ENCODE data around the gene ANKS3.

DNA sequence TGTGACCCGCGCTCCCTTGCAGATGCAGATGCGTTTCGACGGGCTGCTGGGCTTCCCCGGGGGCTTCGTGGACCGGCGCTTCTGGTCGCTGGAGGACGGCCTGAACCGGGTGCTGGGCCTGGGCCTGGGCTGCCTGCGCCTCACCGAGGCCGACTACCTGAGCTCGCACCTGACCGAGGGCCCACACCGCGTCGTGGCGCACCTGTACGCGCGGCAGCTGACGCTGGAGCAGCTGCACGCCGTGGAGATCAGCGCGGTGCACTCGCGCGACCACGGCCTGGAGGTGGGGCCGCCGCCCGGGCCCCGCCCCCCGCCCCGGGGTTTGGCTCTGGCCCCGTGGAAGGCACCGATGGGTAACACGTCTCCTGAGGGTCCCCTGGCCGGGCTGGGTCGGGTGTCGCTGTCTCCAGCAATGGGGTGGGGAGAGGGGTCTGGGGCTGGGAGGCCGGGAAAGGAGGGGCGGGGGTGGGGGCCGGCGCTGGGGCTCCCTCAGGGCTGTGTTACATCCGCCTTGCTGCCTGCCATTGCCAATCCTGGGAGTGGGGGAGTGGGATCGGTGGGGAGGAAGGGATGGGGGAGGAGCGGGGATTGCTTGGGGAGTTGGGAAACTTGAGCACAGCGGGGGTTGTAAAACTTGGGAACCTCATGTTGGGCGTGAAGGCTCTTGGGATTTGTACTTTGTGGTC, 40.0 kb downstream of the ANKS3 start:
- TF ChIP-seq, protein P1, sequence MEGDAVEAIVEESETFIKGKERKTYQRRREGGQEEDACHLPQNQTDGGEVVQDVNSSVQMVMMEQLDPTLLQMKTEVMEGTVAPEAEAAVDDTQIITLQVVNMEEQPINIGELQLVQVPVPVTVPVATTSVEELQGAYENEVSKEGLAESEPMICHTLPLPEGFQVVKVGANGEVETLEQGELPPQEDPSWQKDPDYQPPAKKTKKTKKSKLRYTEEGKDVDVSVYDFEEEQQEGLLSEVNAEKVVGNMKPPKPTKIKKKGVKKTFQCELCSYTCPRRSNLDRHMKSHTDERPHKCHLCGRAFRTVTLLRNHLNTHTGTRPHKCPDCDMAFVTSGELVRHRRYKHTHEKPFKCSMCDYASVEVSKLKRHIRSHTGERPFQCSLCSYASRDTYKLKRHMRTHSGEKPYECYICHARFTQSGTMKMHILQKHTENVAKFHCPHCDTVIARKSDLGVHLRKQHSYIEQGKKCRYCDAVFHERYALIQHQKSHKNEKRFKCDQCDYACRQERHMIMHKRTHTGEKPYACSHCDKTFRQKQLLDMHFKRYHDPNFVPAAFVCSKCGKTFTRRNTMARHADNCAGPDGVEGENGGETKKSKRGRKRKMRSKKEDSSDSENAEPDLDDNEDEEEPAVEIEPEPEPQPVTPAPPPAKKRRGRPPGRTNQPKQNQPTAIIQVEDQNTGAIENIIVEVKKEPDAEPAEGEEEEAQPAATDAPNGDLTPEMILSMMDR (conservative IDR thresholded peaks at IDR 0.05 in 1 of 2, IDR thresholded peaks at IDR 0.05 in 1 of 2; ENCODE audit: extremely low read depth in 1 of 2, insufficient read depth in 1 of 2, low read depth in 1 of 2, low read length in 2 of 2), result no peak
- no peak for TF ChIP-seq EZH2 (IDR thresholded peaks at IDR 0.05; ENCODE audit: borderline replicate concordance, low read length)

All from mammary epithelial cell (primary cell).